K562 (cell line): Measurements from ENCODE around the gene SLC48A1. TPM values are rescaled to one million over a fixed set of nuclear protein-coding genes. Genes with fewer than 3 reads are reported as not detected.

Experiments used
- ATAC-seq: fragments of 200-7000 bp; cut with Tn5 transposase; 3 replicates; pipeline ENCODE4 v1.9.1; 2020; ENCODE audit warnings: moderate library complexity
- BruUV-seq: library from RNA; stranded (reverse); fragments of 400-500 nt; replicated peaks from 2 replicates; lab custom pipeline; 2021; lab: Mats Ljungman, UMichigan
- CTCF ChIA-PET: fragments of 300-600 bp; formaldehyde crosslinking; extraction: SDS; loops from one replicate; lab custom pipeline; 2021; ENCODE audit warnings: low intra/inter-chr PET ratio; lab: Yijun Ruan, JAX
- POLR2A ChIA-PET: fragments of 300-600, 350-650 bp; sonication (Branson Sonifier 250); formaldehyde crosslinking; extraction: SDS; loops from one replicate; lab custom pipeline; 2021; ENCODE audit warnings: antibody characterized with exemption, inconsistent platforms; lab: Yijun Ruan, JAX
- DNase-seq, 4 experiments: peaks; one replicate each; pipeline versions ENCODE4 v3.0.0 to v3.0.0-alpha.2; 2011 to 2018; ENCODE audit warnings: low spot score in 3 of 4, mixed read lengths in 3 of 4; ENCODE audit errors: extremely low read depth in 1 of 4
- FAIRE-seq: peaks from 2 replicates; lab custom pipeline; 2011; peaks lifted over from hg19 to GRCh38; lab: Jason Lieb, UNC
- H2AFZ ChIP-seq: 2 replicates; pipeline ENCODE4 v1.6.0; 2011; ENCODE audit warnings: low read depth, low read length, control low read depth, inconsistent platforms
- H3K27ac ChIP-seq: fragments of 200-600 bp; 3 replicates; pipeline ENCODE4 v1.8.0; 2011; ENCODE audit warnings: low read depth, mild to moderate bottlenecking, control low read depth, inconsistent platforms, low read length, moderate library complexity, mixed read lengths; ENCODE audit errors: extremely low read depth
- H3K27me3 ChIP-seq, 2 experiments: fragments of 300-600 bp in 1 of 2; 2 replicates in 1 of 2; 3 replicates in 1 of 2; pipeline versions ENCODE4 v1.6.0 to v1.8.0; 2011; ENCODE audit warnings: inconsistent platforms in 2 of 2, low read length in 2 of 2, mild to moderate bottlenecking in 1 of 2, mixed read lengths in 1 of 2, moderate library complexity in 1 of 2; ENCODE audit not compliant: control insufficient read depth in 2 of 2, insufficient read depth in 2 of 2
- H3K36me3 ChIP-seq: fragments of 300-600 bp; 3 replicates; pipeline ENCODE4 v1.8.0; 2011; ENCODE audit warnings: mild to moderate bottlenecking, low read length, inconsistent platforms; ENCODE audit not compliant: control insufficient read depth, insufficient read depth
- H3K4me1 ChIP-seq, 2 experiments: fragments of 200-600 bp in 1 of 2; replicated peaks in 1 of 2; 2 replicates in 1 of 2; 3 replicates in 1 of 2; pipeline versions ENCODE4 v1.5.1 to v1.8.0; 2011; ENCODE audit warnings: inconsistent platforms in 2 of 2, low read length in 2 of 2, mild to moderate bottlenecking in 1 of 2, mixed read lengths in 1 of 2, moderate library complexity in 1 of 2; ENCODE audit not compliant: control insufficient read depth in 2 of 2, insufficient read depth in 2 of 2
- H3K4me2 ChIP-seq: 2 replicates; pipeline ENCODE4 v1.6.1; 2011; ENCODE audit warnings: low read length, control low read depth, inconsistent platforms, mixed read lengths; ENCODE audit not compliant: insufficient read depth
- H3K4me3 ChIP-seq: fragments of 200-600 bp; sonication (generic), shearing (Covaris generic); 2 replicates; pipeline ENCODE4 v1.5.1; 2016; ENCODE audit warnings: control low read depth, inconsistent platforms
- H3K79me2 ChIP-seq: fragments of 200-600 bp; 3 replicates; pipeline ENCODE4 v1.8.0; 2011; ENCODE audit warnings: low read length, inconsistent platforms; ENCODE audit not compliant: control insufficient read depth, insufficient read depth
- H3K9ac ChIP-seq, 2 experiments: 2 replicates each; pipeline versions ENCODE4 v1.6.0 to v1.6.1; 2011; ENCODE audit warnings: low read depth in 2 of 2, low read length in 2 of 2, control low read depth in 1 of 2, inconsistent platforms in 1 of 2, mild to moderate bottlenecking in 1 of 2, mixed read lengths in 1 of 2; ENCODE audit not compliant: insufficient read depth in 1 of 2
- H3K9me1 ChIP-seq: one replicate; pipeline ENCODE4 v1.6.0; 2011; ENCODE audit warnings: inconsistent platforms, mild to moderate bottlenecking, low read length, moderate library complexity; ENCODE audit not compliant: control insufficient read depth, insufficient read depth
- H3K9me3 ChIP-seq: replicated peaks from 2 replicates; pipeline ENCODE4 v1.5.1; 2011; ENCODE audit warnings: low read depth, low read length, inconsistent platforms; ENCODE audit not compliant: control insufficient read depth, insufficient read depth
- H4K20me1 ChIP-seq: replicated peaks from 2 replicates; pipeline ENCODE4 v1.6.1; 2011; ENCODE audit warnings: low read length, inconsistent platforms, mixed read lengths; ENCODE audit not compliant: control insufficient read depth, insufficient read depth
- CCAR2 ChIP-seq: fragments of 200-400 bp; formaldehyde crosslinking; IDR thresholded peaks from 2 replicates; pipeline ENCODE4 v1.6.1; 2017; ENCODE audit warnings: mild to moderate bottlenecking, low read depth, low read length
- CEBPB ChIP-seq: fragments of 450-650 bp; IDR thresholded peaks from 2 replicates; pipeline ENCODE4 v1.6.1; 2016; ENCODE audit warnings: missing genetic modification characterization, missing compliant biosample characterization
- DNMT1 ChIP-seq: fragments of 450-650 bp; IDR thresholded peaks from 2 replicates; pipeline ENCODE4 v1.6.1; 2016; ENCODE audit warnings: antibody characterized with exemption, mild to moderate bottlenecking
- HEY1 ChIP-seq: fragments of 250-450 bp; sonication (Bioruptor Pico); IDR thresholded peaks from 2 replicates; pipeline ENCODE4 v1.5.0; 2020; ENCODE audit warnings: mild to moderate bottlenecking, moderate library complexity, borderline replicate concordance
- JUNB ChIP-seq: fragments of 450-650 bp; formaldehyde crosslinking; conservative IDR thresholded peaks from 2 replicates; pipeline ENCODE4 v1.4.0; 2020; ENCODE audit warnings: mild to moderate bottlenecking
- MTA2 ChIP-seq: fragments of 450-650 bp; IDR thresholded peaks from 2 replicates; pipeline ENCODE4 v1.6.1; 2016; ENCODE audit warnings: low read depth
- MYBL2 ChIP-seq, 2 experiments: fragments of 450-650 bp in 1 of 2; sonication (generic) in 1 of 2; formaldehyde crosslinking in 1 of 2; IDR thresholded peaks; 2 replicates each; pipeline versions ENCODE4 v1.6.1 to v1.8.1; 2017 to 2022; ENCODE audit warnings: borderline replicate concordance in 1 of 2, inconsistent platforms in 1 of 2, low read depth in 1 of 2, mild to moderate bottlenecking in 1 of 2, missing genetic modification reagents in 1 of 2, moderate library complexity in 1 of 2
- NFXL1 ChIP-seq: fragments of 450-650 bp; formaldehyde crosslinking; IDR thresholded peaks from 2 replicates; pipeline ENCODE4 v1.4.0; 2021; ENCODE audit warnings: mild to moderate bottlenecking
- PHF21A ChIP-seq: fragments of 450-650 bp; IDR thresholded peaks from 2 replicates; pipeline ENCODE4 v1.6.1; 2017; ENCODE audit warnings: low read depth, borderline replicate concordance
- POLR2A ChIP-seq: fragments of 450-650 bp; conservative IDR thresholded peaks from 2 replicates; pipeline ENCODE4 v1.6.1; 2016
- RCOR1 ChIP-seq, 2 experiments: IDR thresholded peaks; 2 replicates each; pipeline ENCODE4 v1.6.1; 2012; ENCODE audit warnings: low read depth in 2 of 2, low read length in 2 of 2, borderline replicate concordance in 1 of 2, improper control_type of control experiment in 1 of 2
- SETDB1 ChIP-seq: IDR thresholded peaks from one replicate; pipeline ENCODE4 v1.6.1; 2012; ENCODE audit warnings: low read length, control low read depth, inconsistent platforms
- SRSF7 ChIP-seq: fragments of 200-400 bp; formaldehyde crosslinking; optimal IDR thresholded peaks from 2 replicates; pipeline ENCODE3; 2017; ENCODE audit warnings: mild to moderate bottlenecking, low read depth, low read length
- U2AF1 ChIP-seq: fragments of 200-400 bp; formaldehyde crosslinking; optimal IDR thresholded peaks from 2 replicates; pipeline ENCODE3; 2017; ENCODE audit warnings: mild to moderate bottlenecking, low read depth, low read length, moderate library complexity
- ZBTB7A ChIP-seq: IDR thresholded peaks from 2 replicates; pipeline ENCODE4 v1.6.1; 2011; ENCODE audit warnings: low read depth, mild to moderate bottlenecking, low read length, moderate library complexity, borderline replicate concordance; ENCODE audit not compliant: control insufficient read depth
- ZFX ChIP-seq: sonication (generic); formaldehyde crosslinking; IDR thresholded peaks from 2 replicates; pipeline ENCODE4 v1.8.0; 2022; ENCODE audit warnings: mild to moderate bottlenecking, missing genetic modification reagents, moderate library complexity
- ZNF143 ChIP-seq: sonication (generic); formaldehyde crosslinking; IDR thresholded peaks from 2 replicates; pipeline ENCODE4 v1.9.0; 2022; ENCODE audit warnings: mild to moderate bottlenecking, missing genetic modification reagents
- WGBS: fragments of 100-300 bp; shearing (Covaris generic); methylation state at CpG from one replicate; pipeline ENCODE4 v1.1.6; 2016; ENCODE audit warnings: low coverage, mixed read lengths; ENCODE audit not compliant: insufficient coverage; ENCODE audit errors: missing lambda C conversion rate; 5-methylcytosine and 5-hydroxymethylcytosine counted together
- in situ Hi-C: fragments of 300-500 bp; cut with MboI; formaldehyde crosslinking; loops from 4 replicates; pipeline ENCODE4 v1.15.0; 2018; ENCODE audit warnings: inconsistent platforms, mixed read lengths
- intact Hi-C: fragments of 100-400 bp; cut with micrococcal nuclease; formaldehyde crosslinking; loops from 2 replicates; pipeline ENCODE4 v1.14.2; 2022
- polyA plus RNA-seq, 8 experiments: library from polyadenylated mRNA; depleted of rRNA in 4 of 8; stranded (reverse) in 5 of 8; unstranded in 3 of 8; fragments of >200 nt; fragmentation: Nextera tagmentation in 2 of 8; fragmentation: Illumina TruSeq in 1 of 8; extraction: Ambion mirVana in 2 of 8; extraction: Trizol in 1 of 8; gene quantifications; 2 replicates each; pipeline versions ENCODE4 v1.2.1 to v1.2.3, GENCODE V29; 2011 to 2014; ENCODE audit warnings: inconsistent platforms in 1 of 8, missing spikeins in 1 of 8
- total RNA-seq, 7 experiments: library from RNA; depleted of rRNA in 6 of 7; stranded (reverse); fragments of >200 nt in 6 of 7; fragmentation: Illumina TruSeq in 2 of 7; extraction: Trizol in 2 of 7; gene quantifications; 2 replicates each; pipeline versions ENCODE4 v1.2.1 to v1.2.3, GENCODE V29; 2011 to 2021; ENCODE audit warnings: low replicate concordance in 1 of 7
- TF ChIP-seq, protein P1 (sequence below): fragments of 200-800 bp; sonication (Bioruptor generic); IDR thresholded peaks from 2 replicates; pipeline ENCODE4 v1.6.1; 2017; ENCODE audit warnings: missing genetic modification characterization, missing compliant biosample characterization
- TF ChIP-seq, protein P2 (sequence below), 3 experiments: IDR thresholded peaks in 2 of 3; conservative IDR thresholded peaks in 1 of 3; 2 replicates each; pipeline ENCODE4 v1.5.1; 2011 to 2012; ENCODE audit warnings: low read length in 3 of 3, mild to moderate bottlenecking in 3 of 3, control low read depth in 2 of 3, improper control_type of control experiment in 1 of 3, inconsistent platforms in 1 of 3, low read depth in 1 of 3, mixed read lengths in 1 of 3, moderate library complexity in 1 of 3; ENCODE audit not compliant: insufficient read depth in 2 of 3

SLC48A1 gene
- total and polyA plus RNA-seq, 9 of the 15 experiments (the other 6 are each of a cell fraction or from before 2014, with no cell fraction given): 10.7 to 37.5 (median 18.7) TPM

DNA sequence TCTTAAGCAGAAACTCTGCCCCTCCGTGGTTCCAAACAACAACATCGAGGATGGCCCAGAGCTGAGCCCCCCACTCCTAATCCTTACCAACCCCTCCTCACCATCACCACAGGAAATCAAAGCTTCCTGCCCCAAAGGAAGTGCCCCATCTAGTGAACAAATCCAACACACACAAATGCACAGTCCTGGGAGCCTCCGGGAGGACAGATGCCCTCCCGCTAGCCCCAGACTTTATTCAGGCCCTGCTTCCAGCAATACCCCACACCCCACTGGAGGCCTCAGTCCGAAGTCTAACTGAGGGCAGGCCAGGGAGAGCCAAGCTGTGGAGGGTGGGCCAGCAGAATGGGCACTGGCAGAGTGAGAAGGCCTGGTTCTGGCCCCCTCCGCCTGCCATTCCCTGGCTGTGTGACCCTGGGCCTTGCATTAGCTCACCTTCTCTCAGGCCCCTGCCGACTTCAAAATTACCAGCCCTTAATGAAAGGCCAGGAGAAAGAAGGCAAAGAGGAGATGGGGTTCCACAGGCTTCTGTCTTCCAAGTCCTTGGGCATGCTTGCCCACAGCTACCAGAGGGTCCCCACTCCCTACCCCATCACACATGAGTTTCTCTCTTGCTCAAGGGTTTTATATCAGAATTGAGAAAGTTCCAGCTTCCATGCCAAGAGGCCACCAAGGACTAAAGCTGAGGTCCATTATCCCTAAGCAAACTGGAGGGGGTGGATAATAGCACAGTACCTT lies 44.4 kb downstream of the SLC48A1 start:
- Histone ChIP-seq H3K27me3 (no peaks in the 10 kb centered on the region), H3K79me2 (peaks cover 81% of the 10 kb centered on the region), H3K9me3 (no peaks in the 10 kb centered on the region), H3K4me2 (peak overlapping the region; percentile 83), H3K4me3 (peak overlapping the region; percentile 68), H3K4me1 (peaks cover 62 to 71% of the 10 kb centered on the region in 2 experiments), H2AFZ (no peak overlapping the region), H3K36me3 (peaks cover 39% of the 10 kb centered on the region), H3K9ac (peak overlapping the region; percentile 48 to 91), H4K20me1 (no peaks in the 10 kb centered on the region), H3K9me1 (no peaks in the 10 kb centered on the region), H3K27ac (peak overlapping the region; percentile 63; the same call in 2 of the 3 replicates)
- ATAC-seq (no peak), FAIRE-seq (no peak), DNase-seq (no peak)
- ChIA-PET POLR2A (interaction anchor here (0.5 to 2.6 kb wide), 12 partner anchors 9 to 152 kb away, joined by 3 to 18 read pairs (median 4); no protein-coding TSS in a partner anchor), CTCF (no interaction called here)
- intact Hi-C loops (loop anchor here (1.0 kb wide), 1 partner anchor 32 kb away; no protein-coding TSS in a partner anchor), in situ Hi-C loops (no loop called here)
- BruUV-seq: TSS peak; percentile 51
- WGBS: 19% methylated on average over 6 of the region's 7 CpGs
- TF ChIP-seq HEY1 (CRISPR knock-in tag) (no peak), MTA2 (no peak), RCOR1 (IDR thresholded peaks at IDR 0.05; ENCODE audit: borderline replicate concordance in 1 of 2, low read depth in 2 of 2, low read length in 2 of 2) (peak in 1 of 2 experiments; percentile 23; a peak in 1 of 4 replicates), ZFX (CRISPR knock-in tag) (no peak; the same call in none of the 2 replicates), POLR2A (no peak), SETDB1 (no peak), MYBL2 (IDR thresholded peaks at IDR 0.05; ENCODE audit: low read depth) (no peak), MYBL2 (CRISPR knock-in tag; IDR thresholded peaks at IDR 0.05; ENCODE audit: borderline replicate concordance) (no peak), CEBPB (no peak), ZNF143 (CRISPR knock-in tag) (no peak), PHF21A (peak; percentile 65; the same call in 1 of the 2 replicates), CCAR2 (no peak), NFXL1 (CRISPR knock-in tag) (no peak), SRSF7 (no peak), ZBTB7A (peak; percentile 47; the same call in 1 of the 2 replicates), JUNB (CRISPR knock-in tag) (no peak), U2AF1 (no peak), DNMT1 (no peak)
- TF ChIP-seq, protein P1, sequence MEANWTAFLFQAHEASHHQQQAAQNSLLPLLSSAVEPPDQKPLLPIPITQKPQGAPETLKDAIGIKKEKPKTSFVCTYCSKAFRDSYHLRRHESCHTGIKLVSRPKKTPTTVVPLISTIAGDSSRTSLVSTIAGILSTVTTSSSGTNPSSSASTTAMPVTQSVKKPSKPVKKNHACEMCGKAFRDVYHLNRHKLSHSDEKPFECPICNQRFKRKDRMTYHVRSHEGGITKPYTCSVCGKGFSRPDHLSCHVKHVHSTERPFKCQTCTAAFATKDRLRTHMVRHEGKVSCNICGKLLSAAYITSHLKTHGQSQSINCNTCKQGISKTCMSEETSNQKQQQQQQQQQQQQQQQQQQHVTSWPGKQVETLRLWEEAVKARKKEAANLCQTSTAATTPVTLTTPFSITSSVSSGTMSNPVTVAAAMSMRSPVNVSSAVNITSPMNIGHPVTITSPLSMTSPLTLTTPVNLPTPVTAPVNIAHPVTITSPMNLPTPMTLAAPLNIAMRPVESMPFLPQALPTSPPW: 0 out of 2 replicates have a peak, but pooled peaks have one; percentile 21
- TF ChIP-seq, protein P2, sequence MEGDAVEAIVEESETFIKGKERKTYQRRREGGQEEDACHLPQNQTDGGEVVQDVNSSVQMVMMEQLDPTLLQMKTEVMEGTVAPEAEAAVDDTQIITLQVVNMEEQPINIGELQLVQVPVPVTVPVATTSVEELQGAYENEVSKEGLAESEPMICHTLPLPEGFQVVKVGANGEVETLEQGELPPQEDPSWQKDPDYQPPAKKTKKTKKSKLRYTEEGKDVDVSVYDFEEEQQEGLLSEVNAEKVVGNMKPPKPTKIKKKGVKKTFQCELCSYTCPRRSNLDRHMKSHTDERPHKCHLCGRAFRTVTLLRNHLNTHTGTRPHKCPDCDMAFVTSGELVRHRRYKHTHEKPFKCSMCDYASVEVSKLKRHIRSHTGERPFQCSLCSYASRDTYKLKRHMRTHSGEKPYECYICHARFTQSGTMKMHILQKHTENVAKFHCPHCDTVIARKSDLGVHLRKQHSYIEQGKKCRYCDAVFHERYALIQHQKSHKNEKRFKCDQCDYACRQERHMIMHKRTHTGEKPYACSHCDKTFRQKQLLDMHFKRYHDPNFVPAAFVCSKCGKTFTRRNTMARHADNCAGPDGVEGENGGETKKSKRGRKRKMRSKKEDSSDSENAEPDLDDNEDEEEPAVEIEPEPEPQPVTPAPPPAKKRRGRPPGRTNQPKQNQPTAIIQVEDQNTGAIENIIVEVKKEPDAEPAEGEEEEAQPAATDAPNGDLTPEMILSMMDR (IDR thresholded peaks at IDR 0.05 in 2 of 3, conservative IDR thresholded peaks at IDR 0.05 in 1 of 3; ENCODE audit: insufficient read depth in 2 of 3, low read depth in 1 of 3, low read length in 3 of 3): peak; percentile 20 to 35 (median 35); a peak in 3 of 6 replicates
